Measurements from ENCODE around the gene KIFBP. TPM values are rescaled to one million over a fixed set of nuclear protein-coding genes. Genes with fewer than 3 reads are reported as not detected.

The KIFBP gene
- total RNA-seq, 1 experiment from 2014 or later = 26.9 TPM

- no peak for TF ChIP-seq ZBTB33 (IDR thresholded peaks at IDR 0.05; ENCODE audit: extremely low read depth, insufficient replicate concordance, low read length)
- TF ChIP-seq CBX3 (IDR thresholded peaks at IDR 0.05; ENCODE audit: low read depth) = no peak
- no peak for TF ChIP-seq MAX (IDR thresholded peaks at IDR 0.05)
- no peak for TF ChIP-seq EZH2phosphoT487 (IDR thresholded peaks at IDR 0.05; ENCODE audit: borderline replicate concordance)
- TF ChIP-seq CEBPB (IDR thresholded peaks at IDR 0.05; ENCODE audit: low read depth) = no peak
- no peak for TF ChIP-seq SIN3A (IDR thresholded peaks at IDR 0.05; ENCODE audit: low read depth)
These were observed 53.8 kb downstream of the KIFBP start (continued) for GRCh38 chr10:69042417-69042816.

GRCh38 chr10:69042838-69043237, 54.2 kb downstream of the KIFBP start:
- H3K27me3 ChIP-seq (ENCODE audit: insufficient read depth, low read length) = no peaks in the 10 kb centered on the region
- BruUV-seq (replicated peaks) = no TSS peak
- no peaks in the 10 kb centered on the region for H3K9me3 ChIP-seq (ENCODE audit: control insufficient read depth in 1 of 2, insufficient read depth in 1 of 2, low read depth in 1 of 2, low read length in 2 of 2)
- no peak for TF ChIP-seq POLR2A (IDR thresholded peaks at IDR 0.05; ENCODE audit: borderline replicate concordance, extremely low read depth, insufficient read depth, insufficient read length)
- no peak for TF ChIP-seq POLR2AphosphoS5 (IDR thresholded peaks at IDR 0.05; ENCODE audit: low read depth, low read length)
- no peak for TF ChIP-seq FOSL1 (IDR thresholded peaks at IDR 0.05; ENCODE audit: low read depth)
- no peak for TF ChIP-seq ZBTB33 (IDR thresholded peaks at IDR 0.05; ENCODE audit: extremely low read depth, insufficient replicate concordance, low read length)
- no peak for TF ChIP-seq SP1 (IDR thresholded peaks at IDR 0.05; ENCODE audit: low read depth)
- TF ChIP-seq MAX (IDR thresholded peaks at IDR 0.05) = no peak
- TF ChIP-seq TCF7L2 (IDR thresholded peaks at IDR 0.05; ENCODE audit: borderline replicate concordance, extremely low read depth, insufficient read depth, insufficient read length) = no peak
- ChIA-PET RAD21 (ENCODE audit: low non-redundant PET in 1 of 2, low total read pairs in 2 of 2, uncharacterized antibody in 2 of 2, unreplicated experiment in 2 of 2) (no interaction called here), CTCF (no interaction called here), POLR2A (no interaction called here)
- H4K20me1 ChIP-seq (ENCODE audit: insufficient read depth) = no peaks in the 10 kb centered on the region
- H2AFZ ChIP-seq (ENCODE audit: low read depth, low read length, poor library complexity, severe bottlenecking) = no peak overlapping the region
- ATAC-seq = no peak
- no peak overlapping the region for H3K4me2 ChIP-seq (ENCODE audit: low read length)
- intact Hi-C loops (cut with micrococcal nuclease) = no loop called here
- H3K4me1 ChIP-seq (ENCODE audit: control insufficient read depth in 1 of 2, insufficient read depth in 2 of 2, low read length in 2 of 2) = no peaks in the 10 kb centered on the region
- no peaks in the 10 kb centered on the region for H3K36me3 ChIP-seq (ENCODE audit: control insufficient read depth in 1 of 2, insufficient read depth in 2 of 2, low read length in 2 of 2)
- H3K27ac ChIP-seq (ENCODE audit: low read depth, low read length) = no peak overlapping the region
- no peak for DNase-seq (ENCODE audit: low read depth, low spot score)
- H3K79me2 ChIP-seq (ENCODE audit: insufficient read depth, low read length) = no peaks in the 10 kb centered on the region
- H3K4me3 ChIP-seq (replicated peaks in 1 of 2; ENCODE audit: low read depth in 1 of 2, low read length in 2 of 2) = no peak overlapping the region
- no peak overlapping the region for H3K9ac ChIP-seq (ENCODE audit: low read length)
- H3K9me2 ChIP-seq (ENCODE audit: insufficient read depth) = no peaks in the 10 kb centered on the region
